Smooth muscle cell of trachea (primary cell): Measurements from ENCODE around the gene CEP41. TPM values are rescaled to one million over a fixed set of nuclear protein-coding genes. Genes with fewer than 3 reads are reported as not detected.

Source experiments
- total RNA-seq: library from RNA; depleted of rRNA; stranded (reverse); fragments of >200 nt; gene quantifications from 2 replicates; pipeline ENCODE4 v1.2.1, GENCODE V29; 2014

The CEP41 gene
- total RNA-seq, result 12.1 and 16.4 TPM in 2 replicates

GRCh38 chr7:130440527-130441365 lies at the start of gene CEP41:
TSS of gene CEP41 (minus strand) at chr7:130441016. CDS start at chr7:130440966, 50 bp downstream.

GRCh38 chr7:130379921-130380860 lies 60.6 kb downstream of the CEP41 start, which contains the start of gene CPA1:
TSS of gene CPA1 (plus strand) at chr7:130380494. CDS start at chr7:130380521, 27 bp downstream.

GRCh38 chr7:130344271-130344866 lies 96.4 kb downstream of the CEP41 start, which contains the start of gene CPA5:
TSS of gene CPA5 (plus strand) at chr7:130344816. CDS start at chr7:130346486, 1,670 bp downstream.

Other genes with a start within 250 kb of the CEP41 start
- 10.0 and 10.3 TPM in 2 replicates for gene TMEM209, start 235.6 kb downstream of the CEP41 start, total RNA-seq
- gene SSMEM1, start 233.2 kb downstream of the CEP41 start, total RNA-seq, result 0.29 TPM in 1 of 2 replicates, not detected in the other
- not detected in 2 replicates for gene CPA2, start 174.2 kb downstream of the CEP41 start, total RNA-seq
- 3.8 and 8.4 TPM in 2 replicates for gene CPA4, start 147.9 kb downstream of the CEP41 start, total RNA-seq
- 0.17 TPM in 1 of 2 replicates, not detected in the other for gene CPA5, start 96.2 kb downstream of the CEP41 start, total RNA-seq
- not detected in 2 replicates for gene CPA1, start 60.5 kb downstream of the CEP41 start, total RNA-seq
- gene MEST, start 51.1 kb upstream of the CEP41 start, total RNA-seq, result 6.8 and 23.0 TPM in 2 replicates
- 35.8 and 38.5 TPM in 2 replicates for gene COPG2, start 227.7 kb upstream of the CEP41 start, total RNA-seq
- not detected in 2 replicates for gene TSGA13, start 245.5 kb upstream of the CEP41 start, total RNA-seq